ENCODE data around the gene SPP1.

SPP1 gene

DNA sequence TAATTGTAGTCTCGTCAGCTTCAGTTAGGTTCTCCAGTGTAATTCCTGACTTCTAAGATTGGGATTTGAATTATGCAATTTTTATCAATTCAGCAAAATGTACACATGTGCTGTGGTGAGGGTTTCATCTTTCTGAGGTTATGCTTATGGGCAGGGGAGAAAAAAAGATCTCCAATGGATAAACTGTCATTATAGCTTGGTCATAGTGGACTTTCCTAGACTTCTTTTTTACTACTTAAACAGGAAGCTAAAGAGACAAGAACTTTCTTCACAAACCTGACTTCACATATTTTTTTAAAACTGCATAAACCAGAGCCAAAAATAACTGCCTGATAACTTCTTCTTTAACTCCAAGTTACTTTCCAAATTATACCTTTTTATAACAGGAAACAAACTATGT is 21.7 kb upstream of the SPP1 start:
- DNase-seq (ENCODE audit: low spot score) = no peak

DNA sequence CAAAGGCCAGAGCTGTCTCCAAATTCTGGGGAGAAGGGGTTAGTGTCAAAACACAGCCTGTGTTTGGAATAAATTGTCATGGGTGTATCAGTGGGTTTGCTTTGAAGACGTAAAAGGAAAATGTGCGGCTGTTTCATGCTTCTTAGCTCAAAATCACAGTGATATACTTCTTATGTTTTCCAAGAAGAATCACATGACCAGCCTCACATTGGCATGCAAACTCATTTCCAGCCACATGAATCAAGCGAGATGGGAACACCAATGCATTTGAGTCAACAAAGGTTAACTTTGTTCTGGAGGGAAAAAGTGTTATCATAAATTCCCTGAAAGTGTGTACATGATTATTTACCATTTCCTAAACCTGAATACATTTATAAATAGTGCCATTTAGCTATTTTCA is 19.0 kb upstream of the SPP1 start:
- no peak for DNase-seq (ENCODE audit: low spot score)

DNA sequence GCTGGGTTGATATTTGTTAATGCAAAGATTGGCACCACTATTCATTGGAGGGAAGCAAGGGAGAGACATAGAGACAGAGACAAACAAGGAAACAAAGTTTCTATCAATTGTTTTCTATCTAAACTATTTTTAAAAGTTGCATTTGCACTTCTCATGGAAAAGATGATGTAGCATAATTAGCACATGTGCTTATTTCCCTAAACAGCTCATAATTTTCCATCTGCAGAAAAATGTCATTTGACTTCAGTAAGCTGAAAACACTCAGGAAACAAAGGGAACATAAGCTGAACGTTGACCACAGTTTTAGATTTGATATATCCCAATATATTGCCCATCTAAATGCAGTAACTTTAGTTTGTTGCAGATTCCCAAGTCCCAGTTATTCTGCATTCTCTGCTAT is 18.5 kb upstream of the SPP1 start:
- DNase-seq (ENCODE audit: low spot score) = no peak

DNA sequence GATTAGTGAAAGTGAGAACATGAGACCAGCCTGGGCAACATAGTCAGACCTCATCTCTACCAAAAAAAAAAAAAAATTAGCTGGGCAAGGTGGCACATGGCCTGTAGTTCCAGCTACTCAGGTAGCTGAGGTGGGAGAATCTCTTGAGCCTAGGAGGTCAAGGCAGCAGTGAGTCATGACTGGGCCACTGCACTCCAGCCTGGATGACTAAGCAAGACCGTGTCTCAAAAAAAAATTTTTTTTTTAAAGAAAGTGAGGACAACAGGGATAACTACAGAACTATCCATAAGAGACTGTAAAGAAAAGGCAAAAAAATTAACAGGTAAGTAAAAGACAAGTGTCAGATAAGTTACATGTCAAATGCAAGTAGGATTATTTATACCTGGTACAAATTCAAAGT is 13.5 kb upstream of the SPP1 start:
- peak; percentile 35 for DNase-seq (ENCODE audit: low spot score)

DNA sequence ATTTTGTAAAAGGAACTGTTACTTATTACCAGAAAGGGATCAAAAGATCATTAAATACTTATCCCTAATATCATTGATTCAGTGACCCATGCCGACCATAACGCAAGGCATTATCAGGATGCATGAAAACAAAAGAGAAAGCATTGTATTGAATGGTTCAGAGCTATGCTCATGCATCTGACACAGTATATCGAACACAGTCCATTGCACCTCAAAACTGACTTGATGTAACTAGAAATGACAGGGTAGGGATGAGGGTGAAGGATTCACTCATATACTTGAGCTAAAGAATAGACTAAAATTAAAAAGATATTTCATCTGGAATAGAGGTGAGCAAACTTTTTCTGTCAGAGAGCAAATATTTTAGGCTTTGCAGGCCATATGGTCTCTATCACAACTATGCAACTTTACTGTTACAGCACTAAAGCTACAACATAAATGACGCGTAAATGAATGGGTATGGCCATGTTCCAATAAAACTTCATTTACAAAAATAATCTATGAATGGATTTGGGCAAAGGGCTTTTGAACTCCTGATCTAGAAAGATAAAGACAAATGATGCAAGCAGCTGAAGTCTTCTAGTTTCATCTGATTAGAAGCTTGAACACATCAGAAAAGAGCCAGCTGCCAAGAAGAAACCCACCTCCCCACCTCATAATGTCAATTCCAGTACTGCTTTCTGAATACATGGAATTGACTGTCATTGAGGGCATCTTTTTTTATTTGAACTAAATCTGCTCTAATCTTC is 12.9 kb upstream of the SPP1 start:
- no peak for DNase-seq (ENCODE audit: low spot score)

DNA sequence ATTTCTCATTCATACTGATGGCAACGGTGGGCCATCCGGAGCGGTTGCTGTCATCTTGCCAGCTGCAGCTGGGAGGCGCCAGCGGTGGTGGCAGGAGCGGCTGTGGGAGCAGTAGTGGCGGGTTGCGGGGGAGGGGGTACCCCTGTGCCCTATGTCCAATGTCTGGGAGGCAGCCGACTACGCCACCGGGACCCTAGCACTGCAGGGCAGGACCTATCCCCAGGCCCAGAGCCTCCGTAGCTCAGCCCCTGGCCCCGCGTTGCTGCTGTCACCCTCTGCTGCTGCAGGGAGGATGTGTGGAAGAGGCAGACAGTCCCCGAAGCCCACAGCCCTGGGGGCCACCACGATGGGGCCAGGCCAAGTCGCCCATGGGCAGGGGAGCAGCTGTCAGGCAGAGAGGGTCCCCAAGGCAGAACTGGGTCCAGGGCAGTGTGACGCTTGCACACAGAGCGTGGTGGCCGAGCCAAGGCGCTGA is 10.0 kb upstream of the SPP1 start:
- no peak for DNase-seq (ENCODE audit: low spot score)

DNA sequence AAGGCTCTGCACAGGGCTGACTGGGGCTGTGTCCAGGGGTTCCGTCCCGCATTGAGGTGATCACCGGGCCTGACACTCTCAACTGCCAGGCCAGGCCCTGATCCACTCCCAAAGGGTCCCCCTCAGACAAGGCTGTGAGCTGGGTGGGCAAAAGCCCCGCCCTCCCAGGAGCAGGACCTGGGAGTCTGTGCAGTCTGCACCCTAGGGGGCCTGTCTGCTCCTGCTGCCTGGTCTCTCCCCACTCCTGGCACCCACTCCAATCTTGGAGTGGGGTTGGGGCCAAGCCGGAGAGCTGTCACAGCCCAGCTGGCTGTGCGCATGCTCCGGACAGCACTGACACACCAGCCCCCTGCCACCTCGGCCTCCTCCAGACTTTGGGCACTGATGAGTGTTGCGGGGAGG is 9.4 kb upstream of the SPP1 start:
- no peak for DNase-seq (ENCODE audit: low spot score)

DNA sequence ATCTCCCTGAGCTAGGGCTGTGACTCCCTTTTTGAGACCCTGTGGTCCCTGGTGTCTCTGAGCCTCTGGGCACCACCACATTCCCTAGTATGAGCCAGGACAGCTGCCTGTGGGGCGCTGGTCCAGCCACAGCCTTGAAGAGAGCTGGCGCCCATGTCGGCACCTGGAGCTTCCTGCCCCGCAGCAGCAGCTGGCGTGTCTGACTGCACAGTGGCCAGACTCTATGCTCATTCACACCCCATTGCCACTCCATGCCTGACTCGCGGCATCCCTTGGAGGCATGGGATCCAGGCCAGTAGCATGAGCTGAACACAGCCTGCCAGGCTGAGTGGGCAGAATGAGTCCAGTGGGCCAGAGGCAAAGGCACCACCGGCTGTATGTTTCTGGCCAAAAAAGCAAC is 8.3 kb upstream of the SPP1 start:
- DNase-seq (ENCODE audit: low spot score) = no peak

DNA sequence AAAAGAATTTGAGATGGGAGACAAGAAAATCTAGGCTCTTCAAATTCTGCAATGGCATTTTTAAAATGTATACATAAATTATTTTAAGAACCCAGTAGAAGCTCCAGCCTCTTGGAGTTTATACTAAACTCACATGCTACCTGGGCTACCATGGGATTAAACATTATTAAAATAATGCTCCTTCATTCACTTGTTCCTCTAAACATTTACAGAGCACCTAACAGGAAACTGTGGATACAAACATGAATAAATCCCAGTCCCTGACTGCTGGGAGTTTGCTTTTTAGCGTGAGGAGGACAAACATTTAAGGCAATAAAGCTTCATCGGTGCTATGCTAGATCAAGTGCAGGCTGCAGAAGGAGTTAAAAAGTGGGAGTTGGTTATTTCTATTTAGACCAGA is 5.4 kb upstream of the SPP1 start:
- no peak for DNase-seq (ENCODE audit: low spot score)

DNA sequence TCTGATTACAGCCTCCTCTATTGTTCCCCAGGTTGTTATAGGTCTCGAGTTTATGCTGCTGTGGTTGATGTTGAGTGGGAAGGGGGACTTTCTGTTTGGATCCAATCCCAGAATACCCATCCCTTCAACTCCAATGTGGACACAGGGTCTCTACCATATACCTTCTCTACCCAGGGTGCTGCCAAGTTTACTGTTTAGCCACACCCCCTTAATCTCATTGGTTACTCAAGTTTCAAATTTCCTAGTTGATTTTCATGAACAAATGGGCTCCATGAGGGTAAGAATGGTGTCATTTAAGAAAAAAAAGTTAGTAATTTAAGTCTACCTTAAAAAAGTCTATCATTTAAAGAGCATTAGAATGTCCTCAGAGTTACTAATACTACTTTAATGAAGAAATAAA is 3.6 kb upstream of the SPP1 start:
- DNase-seq (ENCODE audit: low spot score) = no peak

DNA sequence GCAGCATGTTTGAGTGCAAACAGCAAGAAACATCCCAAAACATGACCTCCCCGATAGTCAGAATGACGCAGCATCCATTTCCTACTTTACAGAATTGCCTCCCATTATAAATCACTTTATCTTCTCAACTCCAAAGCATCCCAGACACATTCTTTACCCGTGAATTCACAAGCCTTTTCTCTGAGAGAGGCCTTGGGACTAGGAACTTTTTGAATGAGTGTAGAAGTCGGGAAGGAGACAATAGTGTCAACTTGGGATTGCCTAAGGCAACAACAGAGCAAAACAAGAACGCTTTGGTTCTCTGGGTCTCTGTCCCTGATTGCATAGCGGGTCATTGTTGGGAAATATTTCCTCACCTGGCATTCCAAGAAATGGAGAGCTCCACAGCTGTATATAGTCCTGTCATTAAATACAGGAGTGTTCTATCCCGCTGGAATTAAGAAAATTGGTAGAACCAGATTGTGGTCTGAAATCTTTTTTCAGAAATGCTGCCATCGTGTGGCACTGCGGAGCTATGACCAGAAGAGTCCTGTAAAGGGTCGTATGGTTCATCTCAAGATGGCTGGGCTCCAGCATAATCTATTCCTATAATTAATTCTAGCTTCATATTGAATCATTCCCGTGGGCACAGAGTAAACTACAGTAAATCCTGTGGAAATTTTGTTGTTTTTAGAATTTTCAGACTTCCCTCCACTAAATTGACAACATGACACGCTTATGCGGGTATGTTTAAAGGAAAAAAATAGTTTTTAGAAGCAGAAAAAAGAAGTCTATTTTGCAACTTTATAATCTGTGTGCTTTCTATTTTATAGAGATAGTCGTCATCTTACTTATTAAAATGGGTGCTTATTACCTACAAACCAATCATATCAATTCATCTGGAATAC is 2.0 kb upstream of the SPP1 start:
- DNase-seq (ENCODE audit: low spot score) = peak; percentile 75

DNA sequence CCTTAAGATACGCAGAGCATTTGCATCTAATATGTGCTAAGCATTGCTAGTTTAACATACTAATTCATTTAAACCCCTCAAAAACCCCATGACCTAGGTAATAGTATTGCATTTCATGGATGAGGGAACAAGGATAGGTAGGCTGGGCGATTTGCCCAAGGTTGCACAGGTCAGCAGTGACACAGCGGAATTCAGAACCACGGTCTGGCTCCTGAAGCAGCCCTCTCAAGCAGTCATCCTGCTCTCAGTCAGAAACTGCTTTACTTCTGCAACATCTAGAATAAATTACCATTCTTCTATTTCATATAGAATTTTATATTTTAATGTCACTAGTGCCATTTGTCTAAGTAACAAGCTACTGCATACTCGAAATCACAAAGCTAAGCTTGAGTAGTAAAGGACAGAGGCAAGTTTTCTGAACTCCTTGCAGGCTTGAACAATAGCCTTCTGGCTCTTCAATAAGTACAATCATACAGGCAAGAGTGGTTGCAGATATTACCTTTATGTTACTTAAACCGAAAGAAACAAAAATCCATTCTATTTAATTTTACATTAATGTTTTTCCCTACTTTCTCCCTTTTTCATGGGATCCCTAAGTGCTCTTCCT is 555 bp upstream of the SPP1 start:
- DNase-seq (ENCODE audit: low spot score) = no peak

DNA sequence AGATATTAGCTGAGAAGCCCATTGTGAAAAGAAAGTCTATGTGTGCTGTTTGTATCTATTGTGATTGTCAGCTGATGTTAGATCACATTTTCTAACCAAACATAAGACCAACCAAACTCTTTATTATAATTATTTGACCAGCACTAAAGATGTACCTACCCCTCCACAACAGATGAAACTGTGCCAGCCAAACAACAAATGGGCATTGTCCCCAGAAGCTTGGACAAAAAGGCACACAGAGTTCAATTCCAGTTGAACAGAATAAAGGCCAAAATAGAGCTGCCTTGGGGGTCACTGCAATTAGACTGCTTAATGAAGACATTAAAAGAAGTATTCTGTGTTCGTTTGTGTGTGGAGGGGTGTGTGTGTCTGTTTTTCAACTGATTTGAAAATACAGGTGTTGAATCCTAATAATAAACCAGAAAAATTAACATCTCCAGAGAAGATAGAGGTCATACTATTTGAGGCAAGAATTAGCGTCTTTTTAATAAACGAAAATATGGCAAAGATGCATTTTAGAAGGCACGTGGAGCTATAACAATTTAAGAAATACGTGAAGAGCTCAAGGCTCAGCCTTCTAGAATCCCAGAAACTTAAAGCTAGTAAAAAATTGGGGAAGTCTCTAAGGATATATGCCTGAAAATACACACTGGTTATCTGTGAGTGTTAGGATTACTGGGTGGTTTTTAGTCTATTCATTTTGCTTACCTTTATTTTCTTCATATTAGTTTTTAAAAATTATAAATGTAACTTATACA is 2.2 kb downstream of the SPP1 start:
- no peak for DNase-seq (ENCODE audit: low spot score)

DNA sequence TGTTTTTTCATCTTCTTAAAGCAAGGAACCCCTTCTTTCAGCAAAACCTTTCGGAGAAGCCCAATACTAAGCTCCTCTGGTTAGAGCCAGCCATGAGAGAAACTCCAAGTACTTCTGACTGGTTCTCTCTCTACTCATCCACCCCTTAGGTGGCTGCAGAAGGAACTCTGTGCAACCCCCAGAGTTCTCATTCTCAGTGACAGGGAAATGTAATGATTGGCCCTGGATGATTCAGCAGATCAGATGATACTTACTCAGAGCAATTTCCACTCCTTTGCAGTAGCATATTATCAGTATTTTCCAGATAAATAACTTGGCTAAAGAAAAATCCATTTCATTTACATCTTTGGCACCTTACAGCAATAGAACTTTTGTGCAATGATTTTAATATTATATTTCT is 3.2 kb downstream of the SPP1 start:
- DNase-seq (ENCODE audit: low spot score) = peak; percentile 28

DNA sequence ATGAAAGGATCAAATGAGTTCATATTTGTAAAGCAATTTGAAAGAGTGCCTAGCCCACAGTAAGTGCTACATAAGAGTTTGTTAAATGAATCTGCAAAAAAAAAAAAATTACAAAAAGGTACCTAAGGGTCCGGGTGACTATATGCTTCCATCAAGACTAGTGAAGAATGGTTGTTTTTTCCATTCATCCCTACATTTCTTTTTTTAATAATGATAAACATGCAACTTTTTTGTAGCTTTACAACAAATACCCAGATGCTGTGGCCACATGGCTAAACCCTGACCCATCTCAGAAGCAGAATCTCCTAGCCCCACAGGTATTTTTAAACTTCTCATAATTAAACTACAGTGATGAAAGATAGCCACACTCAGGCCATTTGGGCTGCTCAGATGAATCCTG is 4.3 kb downstream of the SPP1 start:
- DNase-seq (ENCODE audit: low spot score) = no peak

DNA sequence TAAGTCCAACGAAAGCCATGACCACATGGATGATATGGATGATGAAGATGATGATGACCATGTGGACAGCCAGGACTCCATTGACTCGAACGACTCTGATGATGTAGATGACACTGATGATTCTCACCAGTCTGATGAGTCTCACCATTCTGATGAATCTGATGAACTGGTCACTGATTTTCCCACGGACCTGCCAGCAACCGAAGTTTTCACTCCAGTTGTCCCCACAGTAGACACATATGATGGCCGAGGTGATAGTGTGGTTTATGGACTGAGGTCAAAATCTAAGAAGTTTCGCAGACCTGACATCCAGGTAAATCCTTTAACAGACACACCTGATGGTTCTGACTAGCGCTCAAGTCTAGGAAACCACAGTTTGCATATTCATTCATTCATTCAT is 6.0 kb downstream of the SPP1 start:
- no peak for DNase-seq (ENCODE audit: low spot score)

DNA sequence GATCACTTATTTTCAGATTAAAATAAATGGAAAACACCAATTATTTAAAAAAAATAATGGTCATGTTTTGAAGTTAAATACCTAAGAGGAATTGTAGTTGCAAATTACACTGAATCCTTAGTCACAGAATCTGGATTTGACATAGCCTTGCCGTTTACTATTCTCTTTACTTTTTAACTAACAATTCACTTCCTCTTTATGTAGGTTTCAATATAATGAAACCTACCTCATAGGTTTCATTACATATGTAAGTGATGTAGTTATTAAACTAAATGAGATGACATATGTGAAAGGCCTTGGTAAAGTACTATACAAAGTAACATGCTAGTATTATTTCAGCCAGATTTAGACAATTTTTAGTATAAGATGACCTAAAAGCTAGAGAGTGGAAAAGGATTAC is 6.5 kb downstream of the SPP1 start:
- DNase-seq (ENCODE audit: low spot score) = no peak

DNA sequence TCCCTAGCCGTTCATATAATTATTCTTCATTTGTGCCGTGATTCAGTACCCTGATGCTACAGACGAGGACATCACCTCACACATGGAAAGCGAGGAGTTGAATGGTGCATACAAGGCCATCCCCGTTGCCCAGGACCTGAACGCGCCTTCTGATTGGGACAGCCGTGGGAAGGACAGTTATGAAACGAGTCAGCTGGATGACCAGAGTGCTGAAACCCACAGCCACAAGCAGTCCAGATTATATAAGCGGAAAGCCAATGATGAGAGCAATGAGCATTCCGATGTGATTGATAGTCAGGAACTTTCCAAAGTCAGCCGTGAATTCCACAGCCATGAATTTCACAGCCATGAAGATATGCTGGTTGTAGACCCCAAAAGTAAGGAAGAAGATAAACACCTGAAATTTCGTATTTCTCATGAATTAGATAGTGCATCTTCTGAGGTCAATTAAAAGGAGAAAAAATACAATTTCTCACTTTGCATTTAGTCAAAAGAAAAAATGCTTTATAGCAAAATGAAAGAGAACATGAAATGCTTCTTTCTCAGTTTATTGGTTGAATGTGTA is 7.0 kb downstream of the SPP1 start:
- no peak for DNase-seq (ENCODE audit: low spot score)

DNA sequence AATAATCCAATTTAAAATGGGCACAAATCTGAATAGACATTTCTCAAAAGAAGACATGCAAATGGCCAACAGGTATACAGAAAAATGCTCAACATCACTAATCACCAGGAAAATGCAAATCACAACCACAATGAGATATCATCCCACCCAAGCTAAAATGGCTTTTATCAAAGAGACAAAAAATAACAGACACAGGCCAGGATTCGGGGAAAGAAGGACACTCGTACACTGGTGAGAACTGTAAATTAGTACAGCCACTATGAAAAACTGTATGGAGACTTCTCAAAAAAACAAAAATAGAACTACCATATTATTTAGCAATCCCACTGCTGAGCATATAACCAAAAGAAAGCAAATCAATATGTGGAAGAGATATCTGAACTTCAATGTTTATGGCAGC is 8.5 kb downstream of the SPP1 start:
- no peak for DNase-seq (ENCODE audit: low spot score)

DNA sequence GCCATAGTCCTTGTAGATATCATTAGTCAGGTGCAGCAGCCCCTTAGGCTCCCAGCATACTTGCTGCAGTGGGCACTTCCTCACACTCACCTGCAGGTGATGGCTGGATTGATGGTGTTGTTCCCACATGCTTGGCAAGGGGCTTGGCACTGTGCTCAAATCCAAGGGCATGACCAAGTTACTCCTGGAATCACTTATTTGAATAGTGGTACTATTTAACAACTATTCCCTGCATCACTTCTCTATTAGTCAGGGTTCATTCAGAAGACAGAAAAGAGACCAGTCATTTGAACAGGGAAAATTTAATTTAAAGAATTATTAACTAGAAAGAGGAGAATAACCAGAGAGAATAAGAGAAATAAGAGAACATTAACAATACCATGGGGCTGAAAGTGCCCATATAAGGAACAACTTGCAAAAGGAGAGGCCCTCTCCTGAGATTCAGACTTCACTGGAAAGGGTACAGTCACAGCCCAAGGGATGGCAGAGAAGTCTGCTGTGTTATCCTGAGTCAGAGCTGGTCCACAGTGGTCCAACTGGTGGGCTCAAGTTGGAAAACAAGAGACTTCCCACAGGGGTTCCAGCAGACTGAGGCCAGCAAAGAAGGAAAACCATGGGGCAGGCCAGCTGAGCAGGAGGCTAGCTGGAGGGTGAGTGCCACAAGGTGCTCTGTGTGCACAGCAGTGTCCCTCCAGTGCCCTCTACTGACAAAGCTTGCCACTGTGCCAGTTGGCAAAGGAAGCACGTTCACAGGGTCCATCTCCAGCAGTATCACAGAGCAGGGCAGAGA is 9.8 kb downstream of the SPP1 start:
- DNase-seq (ENCODE audit: low spot score) = peak; percentile 55

DNA sequence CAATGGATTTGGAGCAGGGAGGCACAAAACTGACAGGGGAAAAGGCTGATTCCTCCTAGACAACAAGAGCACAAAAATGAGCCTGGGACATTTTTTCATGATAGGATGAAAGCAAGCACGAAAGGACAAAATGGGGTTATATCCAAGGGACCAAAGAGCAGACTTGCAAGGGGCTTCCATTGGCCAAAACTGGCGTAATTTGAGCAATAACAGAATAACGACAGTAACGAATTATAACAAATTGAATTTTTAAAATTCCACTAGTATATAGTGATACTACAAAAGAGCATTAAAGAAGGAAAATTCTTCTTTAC is 10.3 kb downstream of the SPP1 start:
- no peak for DNase-seq (ENCODE audit: low spot score)

Data from RKO (cell line).